Suppressor macrophage (primary cell): ENCODE results near the gene ARPIN.
"Not testable (repeated sequence)": the region's sequence is repeated elsewhere in the genome, so short reads cannot be mapped to it uniquely, and the experiment has no call there.

ENCODE experiments used
- DNase-seq, 4 experiments: peaks; one replicate each; pipeline ENCODE4 v3.0.0-alpha.2; 2020 to 2022

Gene ARPIN

GRCh38 chr15:89876396-89877082 is 36.2 kb downstream of the ARPIN start:
- peak; percentile 30 to 74 (median 51) for DNase-seq

GRCh38 chr15:89875741-89876140 is 37.0 kb downstream of the ARPIN start:
- peak in 3 of 4 experiments; percentile 8 to 42 (median 39) for DNase-seq

GRCh38 chr15:89874926-89875564 is 37.7 kb downstream of the ARPIN start:
- DNase-seq, result peak; percentile 87 to 94 (median 90)

- DNase-seq, result no peak
Observed at GRCh38 chr15:89870688-89871288, 42.0 kb downstream of the ARPIN start.

- peak; percentile 20 to 67 (median 38) for DNase-seq
Observed at GRCh38 chr15:89870006-89870405, 42.7 kb downstream of the ARPIN start.

- not testable (repeated sequence) for DNase-seq
Observed at GRCh38 chr15:89869490-89869889, 43.3 kb downstream of the ARPIN start.

GRCh38 chr15:89864958-89865739 is 47.6 kb downstream of the ARPIN start:
- no peak for DNase-seq

- DNase-seq, result no peak
Observed at GRCh38 chr15:89863918-89864317, 48.8 kb downstream of the ARPIN start.

- DNase-seq, result no peak
Observed at GRCh38 chr15:89860891-89861290, 51.9 kb downstream of the ARPIN start.

- DNase-seq, result no peak
Observed at GRCh38 chr15:89860431-89860830, 52.3 kb downstream of the ARPIN start.

GRCh38 chr15:89858661-89859458 is 53.9 kb downstream of the ARPIN start:
- DNase-seq, result no peak

- no peak for DNase-seq
Observed at GRCh38 chr15:89857673-89858072, 55.1 kb downstream of the ARPIN start.

GRCh38 chr15:89855948-89856347 is 56.8 kb downstream of the ARPIN start:
- no peak for DNase-seq

GRCh38 chr15:89854863-89855262 is 57.9 kb downstream of the ARPIN start:
- DNase-seq, result not testable (repeated sequence)

GRCh38 chr15:89852342-89852995 is 60.3 kb downstream of the ARPIN start:
- DNase-seq, result no peak

GRCh38 chr15:89851673-89852341 is 60.9 kb downstream of the ARPIN start:
- peak in 3 of 4 experiments; percentile 15 to 74 (median 72) for DNase-seq

- DNase-seq, result no peak
Observed at GRCh38 chr15:89848970-89849292, 63.8 kb downstream of the ARPIN start.

- DNase-seq, result peak in 1 of 4 experiments; percentile 26
Observed at GRCh38 chr15:89847101-89847500, 65.7 kb downstream of the ARPIN start.

GRCh38 chr15:89845305-89845893 is 67.4 kb downstream of the ARPIN start:
- DNase-seq, result peak in 2 of 4 experiments; percentile 20 to 38
